NCI-H2029 (cell line): ENCODE data around the gene TRIO.

Experiments
- DNase-seq: peaks from one replicate; lab custom pipeline; 2025; lab: John Stamatoyannopoulos, UW

The TRIO gene

DNA sequence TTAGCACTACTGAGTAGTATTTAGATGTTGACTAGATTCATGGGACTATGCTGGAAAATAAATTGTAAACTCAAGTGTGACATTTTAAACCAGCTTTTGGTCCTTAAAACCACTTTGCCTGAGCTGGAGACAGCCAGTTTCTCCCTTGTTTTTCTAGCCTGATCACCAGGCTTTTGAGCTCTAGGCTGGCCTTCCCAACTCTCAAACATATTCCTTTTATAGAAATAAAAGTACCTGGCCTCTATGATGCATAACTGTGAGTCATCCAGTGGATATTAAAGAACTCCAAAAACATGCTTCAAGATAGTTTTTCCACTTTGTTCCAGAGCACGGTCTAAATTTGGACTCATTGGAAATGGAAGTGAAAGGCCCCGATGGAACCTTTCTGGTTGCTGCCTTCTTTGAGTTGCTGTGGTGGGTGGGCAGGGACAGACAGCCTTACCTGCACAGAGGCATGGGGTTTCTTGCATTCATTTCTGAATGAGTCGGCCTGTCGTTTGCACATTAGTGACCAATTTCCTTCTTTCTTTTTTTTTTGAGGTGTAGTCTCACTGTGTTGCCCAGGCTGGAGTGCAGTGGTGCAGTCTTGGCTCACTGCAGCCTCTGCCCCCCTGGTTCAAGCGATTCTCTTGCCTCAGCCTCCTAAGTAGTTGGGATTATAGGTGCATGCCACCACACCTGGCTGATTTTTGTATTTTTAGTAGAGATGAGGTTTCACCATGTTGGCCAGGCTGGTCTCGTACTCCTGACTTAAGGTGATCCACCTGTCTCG, 43.1 kb downstream of the TRIO start:
- DNase-seq, result peak; percentile 87

DNA sequence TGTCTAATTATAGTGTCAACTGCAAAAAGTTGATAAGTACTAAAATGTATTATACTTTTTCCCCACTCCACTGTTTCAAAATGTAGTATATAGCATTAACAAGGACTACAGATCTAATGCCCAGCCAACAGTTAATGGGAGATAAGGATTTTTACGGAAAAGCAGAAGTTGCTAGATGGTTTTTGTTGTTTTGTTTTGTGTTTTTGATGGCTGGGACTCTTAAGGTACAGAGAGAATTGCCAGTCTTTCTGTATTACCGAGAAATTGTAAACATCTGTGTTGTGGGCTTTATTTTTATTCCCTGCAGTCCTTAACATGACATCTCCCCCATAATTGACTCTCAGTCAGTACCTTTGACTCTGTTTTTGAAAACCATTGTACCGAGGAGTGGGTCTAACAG, 44.0 kb downstream of the TRIO start:
- no peak for DNase-seq

DNA sequence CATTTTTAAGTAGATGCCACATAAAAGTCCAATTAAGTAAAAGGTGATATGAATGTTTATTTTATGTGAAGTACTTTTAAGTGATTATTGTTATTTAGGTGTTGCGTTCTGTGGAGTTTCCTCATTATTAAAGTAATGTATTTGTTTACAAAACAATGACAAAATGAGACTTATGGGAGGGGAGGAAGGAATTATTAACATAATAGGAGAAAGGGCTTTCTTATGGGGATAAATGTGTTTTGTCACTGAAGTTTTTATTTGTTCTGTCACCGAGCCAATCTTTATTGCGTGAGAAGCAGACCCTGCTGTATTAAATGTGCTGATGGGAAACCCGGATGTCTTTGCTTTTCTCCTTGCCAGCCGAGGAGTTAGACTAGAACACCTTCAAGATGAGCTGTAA, 44.5 kb downstream of the TRIO start:
- DNase-seq, result no peak

DNA sequence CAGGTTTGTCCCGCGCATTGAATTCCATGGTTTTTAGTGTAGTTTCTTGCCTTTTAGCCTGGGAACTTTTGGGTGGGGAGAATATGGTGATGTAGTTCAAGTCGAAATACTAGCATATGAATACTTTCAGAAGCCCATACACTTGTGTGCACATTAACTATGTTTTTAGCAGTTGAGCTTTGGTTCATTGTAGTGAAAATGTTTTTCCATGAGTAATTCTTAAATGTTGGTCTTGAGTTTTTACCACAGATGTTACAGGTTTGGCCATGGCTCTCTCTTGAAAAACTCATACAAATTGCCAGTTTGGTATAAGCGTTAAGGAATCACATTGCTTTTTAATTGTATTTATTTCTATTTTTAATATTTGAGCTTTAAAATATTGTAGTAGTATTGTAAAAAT, 45.6 kb downstream of the TRIO start:
- DNase-seq, result no peak

DNA sequence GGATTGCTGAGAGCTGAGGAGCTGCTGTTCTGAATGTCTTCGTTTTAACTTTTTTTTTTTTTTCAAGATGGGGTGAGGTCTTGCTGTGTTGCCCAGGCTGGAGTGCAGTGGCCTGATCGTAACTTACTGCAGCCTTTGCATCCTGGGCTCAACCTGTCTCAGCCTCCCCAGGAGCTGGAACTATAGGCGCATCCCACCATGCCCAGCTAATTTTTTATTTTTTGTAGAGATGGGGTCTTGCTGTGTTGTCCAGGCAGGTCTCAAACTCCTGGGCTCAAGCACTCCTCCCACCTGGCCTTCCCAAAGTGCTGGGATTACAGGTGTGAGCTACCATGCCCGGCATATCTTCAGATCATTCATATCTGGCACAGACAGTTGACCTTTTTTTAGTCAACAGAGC, 46.5 kb downstream of the TRIO start:
- no peak for DNase-seq

DNA sequence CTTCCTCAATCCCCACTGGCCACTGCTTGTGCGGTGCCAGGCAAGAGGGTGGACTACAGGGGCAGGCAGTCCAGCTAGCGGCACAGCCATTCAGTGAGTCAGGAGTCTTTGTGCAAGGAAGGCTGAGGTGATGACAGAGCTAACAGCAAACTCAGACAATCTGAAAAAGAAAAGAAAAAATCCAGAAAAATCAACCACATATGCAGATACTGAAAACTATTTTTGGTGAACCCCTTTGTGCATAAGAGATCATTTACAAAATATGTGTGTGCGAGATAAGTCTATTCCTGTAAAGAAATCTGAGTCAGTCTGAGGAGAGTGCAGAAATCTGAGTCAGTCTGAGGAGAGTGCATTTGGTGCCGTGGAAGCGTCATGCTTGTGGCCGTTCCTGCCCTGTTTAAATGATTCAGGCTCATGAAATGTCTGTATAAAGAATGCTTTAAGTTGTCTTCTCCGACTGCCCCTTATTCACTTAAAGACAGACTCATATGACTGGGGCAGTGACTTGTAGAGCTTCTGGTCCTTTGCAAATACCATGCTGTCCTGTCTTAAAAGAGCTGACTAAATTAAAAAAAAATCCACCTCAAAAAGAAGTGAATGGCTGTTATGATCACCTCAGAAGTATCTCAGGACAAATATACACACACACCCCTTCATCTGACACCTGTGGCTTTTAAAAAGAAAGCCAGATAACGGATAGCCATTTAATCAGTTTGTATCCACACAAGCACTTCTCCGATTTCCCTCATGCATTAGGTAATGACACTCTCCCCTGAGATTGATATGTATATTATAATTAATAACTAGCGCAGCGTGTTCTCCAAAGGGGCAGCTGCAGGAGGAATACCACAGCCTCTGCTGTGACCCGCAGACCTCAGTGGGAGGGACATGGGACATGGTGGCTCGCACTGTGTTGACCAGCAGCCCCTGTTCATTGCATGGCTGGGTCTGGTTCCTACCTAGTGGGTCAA, 47.3 kb downstream of the TRIO start:
- DNase-seq, result peak; percentile 43

DNA sequence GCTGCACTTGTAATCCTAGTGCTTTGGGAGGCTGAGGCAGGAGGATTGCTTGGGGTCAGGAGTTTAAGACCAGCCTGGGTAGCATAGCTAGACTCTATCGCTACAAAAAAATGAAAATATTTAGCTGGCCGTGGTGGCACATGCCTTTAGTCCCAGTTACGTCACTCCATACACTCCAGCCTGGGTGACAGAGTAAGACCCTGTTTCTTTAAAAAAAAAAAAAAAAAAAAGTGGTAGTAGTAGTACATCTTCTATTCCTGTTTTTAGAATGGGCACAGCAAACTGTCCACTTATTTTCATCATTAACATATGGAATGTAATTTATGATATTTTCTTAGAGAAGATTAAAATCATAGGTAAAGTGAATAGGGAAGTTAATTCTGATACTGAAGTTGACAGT, 48.2 kb downstream of the TRIO start:
- DNase-seq, result no peak

DNA sequence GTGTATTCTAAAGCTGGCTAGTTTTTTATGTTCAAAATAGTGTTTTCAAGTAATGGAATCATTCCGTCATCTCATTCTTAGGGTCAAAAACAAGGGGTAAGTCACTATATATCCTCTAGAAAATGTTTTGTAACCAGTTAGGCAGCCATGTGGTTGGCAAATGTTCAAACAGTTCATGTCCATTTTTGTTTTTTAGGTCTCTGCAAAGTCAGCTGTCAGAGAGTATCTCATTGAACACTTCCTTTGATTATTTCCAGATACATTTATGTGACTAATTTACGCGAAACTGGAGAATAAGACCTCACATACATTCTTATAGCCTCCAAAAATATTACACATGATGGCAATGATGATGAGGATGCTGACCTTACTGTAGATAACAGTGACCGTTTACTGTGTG, 50.4 kb downstream of the TRIO start:
- DNase-seq, result no peak

DNA sequence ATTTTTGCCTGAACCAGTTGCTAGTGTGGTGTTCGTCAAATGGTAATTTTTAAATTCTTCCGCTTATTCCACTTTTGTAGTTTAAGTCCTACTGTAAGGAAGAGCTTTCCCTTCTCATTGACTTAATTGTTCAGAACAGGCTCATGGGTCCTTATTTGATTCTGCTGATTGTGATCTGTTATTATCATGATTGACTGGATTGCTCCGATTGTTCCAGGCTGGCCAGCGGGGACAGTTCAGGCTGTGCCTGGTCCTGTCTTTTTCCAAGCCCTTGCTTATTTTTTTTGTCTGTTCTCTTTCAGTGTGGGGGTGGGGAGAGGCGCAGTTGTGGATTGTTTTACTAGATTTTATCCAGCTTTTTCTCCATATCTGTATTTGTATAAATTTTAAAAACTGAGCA, 52.4 kb downstream of the TRIO start:
- no peak for DNase-seq

DNA sequence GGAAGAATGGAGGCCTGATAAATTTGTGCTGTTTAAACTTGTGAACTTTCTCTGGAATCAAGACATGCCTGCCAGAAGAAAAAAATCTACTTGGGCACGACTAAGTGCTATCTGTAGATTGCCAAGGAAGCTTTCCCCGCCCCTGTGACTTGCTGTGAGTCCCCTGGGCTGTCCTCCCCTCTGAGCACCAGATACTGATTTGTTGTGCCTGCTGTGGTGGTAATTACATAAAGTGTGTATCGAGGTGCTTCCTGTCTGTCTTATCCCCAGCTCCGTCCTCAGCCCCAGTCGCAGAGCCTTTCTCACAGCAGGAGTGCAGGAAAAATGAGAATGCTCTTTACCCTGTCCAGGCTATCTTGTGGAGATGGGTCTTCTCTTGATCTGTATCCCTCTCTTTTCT, 53.9 kb downstream of the TRIO start:
- DNase-seq, result no peak

DNA sequence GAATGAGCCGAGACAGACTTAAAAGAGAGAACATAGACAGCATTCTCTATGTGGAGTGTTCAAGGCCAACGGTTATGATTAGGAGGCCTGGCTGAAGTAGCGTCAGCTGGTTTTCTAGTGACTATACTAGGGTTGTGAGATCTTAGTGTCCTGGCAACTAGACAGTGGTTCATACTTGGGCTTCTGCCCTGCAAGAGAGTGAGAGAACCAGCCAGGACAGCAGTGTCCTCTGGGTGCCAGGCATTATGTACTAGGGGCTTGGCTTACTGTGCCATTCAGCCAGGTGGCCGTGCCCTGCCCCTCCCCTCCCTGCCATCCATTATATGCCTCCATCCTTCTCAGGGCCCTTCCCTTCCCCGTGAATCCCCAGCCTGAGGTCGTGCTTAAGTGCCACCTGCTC, 56.8 kb downstream of the TRIO start:
- peak; percentile 91 for DNase-seq

DNA sequence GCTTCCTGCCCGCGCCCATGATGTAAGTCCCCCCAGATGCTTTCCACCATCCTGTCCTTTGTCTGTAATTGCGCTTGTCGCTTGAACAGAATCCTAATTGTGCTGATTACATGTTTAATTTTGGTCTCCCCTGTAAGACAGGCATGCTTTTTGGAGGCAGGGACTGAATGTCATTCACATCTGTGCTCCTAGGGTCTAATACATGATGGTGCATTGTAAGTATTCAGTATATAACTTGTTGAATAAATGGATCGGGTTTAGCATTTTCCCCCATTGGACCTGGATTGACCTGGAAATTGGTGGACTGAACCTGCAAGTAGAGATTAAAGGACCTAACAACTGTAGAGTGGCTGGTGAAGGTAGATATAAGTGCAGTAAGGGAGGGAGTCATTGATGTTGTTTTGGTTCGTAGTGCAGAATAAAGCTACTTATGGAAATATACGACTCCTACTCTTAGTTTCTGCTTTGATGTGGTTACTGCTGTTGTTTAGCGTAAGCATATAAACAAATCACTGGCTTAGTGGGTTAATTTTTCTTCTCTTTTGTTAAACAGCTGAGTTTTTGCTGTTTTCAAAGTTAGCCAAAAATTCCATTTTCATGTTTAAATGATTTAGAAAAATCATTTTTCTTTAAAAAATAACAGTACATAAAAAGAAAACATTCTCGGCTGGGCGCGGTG, 57.3 kb downstream of the TRIO start:
- no peak for DNase-seq

DNA sequence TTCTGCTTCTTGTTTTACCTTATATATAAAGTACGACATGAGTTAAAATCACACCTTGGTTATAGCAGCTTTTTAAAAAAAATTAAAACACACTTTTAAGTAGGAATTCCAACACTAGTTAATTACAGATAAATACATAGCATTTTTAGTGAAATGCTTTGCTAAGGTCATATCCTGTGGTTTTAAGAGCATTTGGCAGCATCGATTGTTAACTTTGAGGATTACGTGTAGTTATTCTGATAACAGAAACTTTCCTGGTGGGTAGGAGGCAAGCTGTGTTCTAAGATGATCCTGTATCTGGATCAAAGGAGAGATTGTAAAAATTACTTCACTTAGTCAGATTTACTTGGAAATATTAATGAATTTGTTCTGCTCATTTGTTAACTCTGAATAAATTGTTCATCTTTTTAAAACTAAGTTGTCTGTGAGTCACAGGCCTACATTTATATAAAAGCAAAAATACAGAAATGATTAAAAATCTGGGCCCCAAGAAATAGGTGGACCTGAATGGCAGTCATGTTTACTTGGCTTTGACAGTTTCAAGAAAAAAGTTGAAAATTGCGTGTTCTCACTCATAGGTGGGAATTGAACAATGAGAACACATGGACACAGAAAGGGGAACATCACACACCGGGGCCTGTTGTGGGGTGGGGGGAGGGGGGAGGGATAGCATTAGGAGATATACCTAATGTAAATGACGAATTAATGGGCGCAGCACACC, 58.3 kb downstream of the TRIO start:
- no peak for DNase-seq

DNA sequence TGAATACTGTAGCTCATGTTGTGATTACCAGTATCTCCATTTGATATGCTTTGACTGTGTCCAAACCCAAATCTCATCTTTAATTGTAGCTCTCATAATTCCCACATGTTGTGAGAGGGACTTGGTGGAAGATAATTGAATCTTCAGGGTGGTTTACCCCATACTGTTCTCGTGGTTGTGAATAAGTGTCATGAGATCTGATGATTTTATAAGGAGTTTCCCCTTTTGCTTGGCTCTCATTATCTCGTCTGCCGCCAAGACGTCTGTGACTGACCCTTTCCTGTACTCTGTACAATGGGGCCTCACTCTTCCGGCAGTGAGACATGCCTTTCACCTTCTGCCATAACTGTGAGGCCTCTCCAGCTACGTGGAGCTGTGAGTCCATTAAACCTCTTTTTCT, 59.3 kb downstream of the TRIO start:
- DNase-seq, result no peak

DNA sequence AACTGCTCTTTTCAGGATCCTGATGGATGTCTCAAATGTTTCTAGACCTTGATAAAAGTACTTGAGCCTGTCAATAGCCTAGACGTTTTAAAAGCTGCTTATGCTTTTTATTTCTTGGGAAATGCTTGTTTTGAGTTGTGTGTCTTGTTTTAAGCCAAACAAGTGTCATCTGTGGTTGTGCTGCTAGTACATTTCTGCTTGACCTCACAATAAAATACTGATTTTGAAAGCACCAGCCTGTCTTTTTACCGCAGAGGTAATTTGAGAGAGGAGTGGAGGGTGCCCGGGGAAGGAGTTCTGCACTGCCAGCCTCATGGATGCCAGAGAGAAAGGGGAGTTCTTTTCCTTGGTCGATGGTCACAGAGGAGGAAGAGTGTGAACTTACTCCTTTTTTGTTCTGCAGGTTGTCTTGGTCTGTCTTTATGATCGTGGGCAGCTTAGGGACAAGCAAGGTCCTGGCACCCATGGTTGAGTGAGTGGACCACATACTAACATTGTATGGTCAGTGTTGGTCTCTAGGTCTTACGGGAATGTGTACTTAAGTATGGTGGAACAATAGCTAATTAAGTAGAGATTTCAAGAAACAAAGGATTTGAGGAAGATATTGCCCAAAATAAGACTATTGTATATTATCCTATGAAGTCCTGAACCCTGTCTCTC, 61.0 kb downstream of the TRIO start:
- DNase-seq, result no peak

DNA sequence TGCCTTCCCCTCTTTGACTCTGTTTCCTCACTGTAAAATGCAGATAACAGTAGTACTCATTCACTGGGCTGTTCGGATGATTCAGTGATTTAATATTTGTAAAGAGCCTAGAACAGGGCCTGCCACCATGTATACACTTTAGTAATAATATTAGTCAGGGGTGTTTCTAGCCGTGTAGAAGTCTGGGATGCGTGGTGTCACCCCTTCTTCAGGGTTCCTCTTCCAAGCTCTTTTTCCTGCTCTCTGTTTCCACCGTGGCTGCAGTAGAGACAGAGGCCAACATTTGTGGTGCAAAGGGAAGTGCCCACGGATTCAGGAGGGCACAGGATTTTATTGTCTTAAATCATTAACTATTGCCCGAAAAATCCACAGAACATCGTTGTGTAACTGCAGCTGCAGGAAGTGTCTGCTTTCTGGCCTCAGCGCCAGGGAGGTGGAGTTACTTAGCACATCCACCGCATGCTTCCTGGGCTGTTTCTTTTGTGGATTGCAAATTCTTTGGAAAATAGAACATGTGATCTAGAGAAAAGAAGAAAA, 61.7 kb downstream of the TRIO start:
- peak; percentile 60 for DNase-seq

DNA sequence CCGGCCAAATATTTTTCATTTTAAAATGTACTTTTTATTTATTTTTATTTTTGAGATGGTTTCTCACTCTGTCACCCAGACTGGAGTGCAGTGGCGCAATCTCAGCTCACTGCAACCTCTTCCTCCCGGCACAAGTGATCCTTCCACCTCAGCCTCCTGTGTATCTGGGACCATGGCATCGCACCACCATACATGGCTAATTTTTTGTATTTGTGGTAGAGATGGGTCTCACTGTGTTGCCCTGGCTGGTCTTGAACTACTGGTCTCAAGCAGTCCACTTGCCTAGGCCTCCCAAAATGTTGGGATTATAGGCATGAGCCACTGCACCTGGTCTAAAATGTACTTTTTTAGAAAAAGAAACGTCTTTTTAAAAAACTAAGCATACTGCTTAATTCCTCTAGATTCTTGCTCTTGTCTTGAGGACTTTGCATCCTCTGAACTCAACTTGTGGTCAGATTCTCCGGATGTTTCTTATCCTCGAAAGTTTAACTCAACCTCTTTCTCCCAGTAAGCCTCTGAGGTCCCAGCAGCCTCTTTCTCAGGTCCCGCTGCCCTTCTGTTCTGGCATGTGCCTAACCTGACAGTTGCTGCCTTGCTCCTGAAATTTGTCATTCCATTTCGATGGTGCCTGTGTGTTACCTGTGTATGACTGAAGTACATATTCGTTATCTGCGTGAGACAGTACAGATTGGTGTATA, 63.0 kb downstream of the TRIO start:
- no peak for DNase-seq

DNA sequence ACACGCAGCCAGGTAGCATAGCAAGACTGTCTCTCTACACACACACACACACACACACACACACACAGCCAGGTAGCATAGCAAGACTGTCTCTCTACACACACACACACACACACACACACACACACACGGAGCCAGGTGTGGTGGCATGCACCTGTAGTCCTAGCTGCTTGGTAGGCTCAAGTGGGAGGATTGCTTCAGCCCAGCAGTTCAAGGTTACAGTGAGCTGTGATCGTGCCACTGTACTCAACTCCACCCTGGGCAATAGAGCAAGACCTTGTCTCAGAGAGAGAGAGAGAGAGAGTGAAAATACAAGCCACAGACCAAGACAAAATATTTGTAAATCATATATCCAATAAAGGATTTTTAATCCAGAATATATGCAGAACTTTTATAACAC, 64.3 kb downstream of the TRIO start:
- peak; percentile 40 for DNase-seq

DNA sequence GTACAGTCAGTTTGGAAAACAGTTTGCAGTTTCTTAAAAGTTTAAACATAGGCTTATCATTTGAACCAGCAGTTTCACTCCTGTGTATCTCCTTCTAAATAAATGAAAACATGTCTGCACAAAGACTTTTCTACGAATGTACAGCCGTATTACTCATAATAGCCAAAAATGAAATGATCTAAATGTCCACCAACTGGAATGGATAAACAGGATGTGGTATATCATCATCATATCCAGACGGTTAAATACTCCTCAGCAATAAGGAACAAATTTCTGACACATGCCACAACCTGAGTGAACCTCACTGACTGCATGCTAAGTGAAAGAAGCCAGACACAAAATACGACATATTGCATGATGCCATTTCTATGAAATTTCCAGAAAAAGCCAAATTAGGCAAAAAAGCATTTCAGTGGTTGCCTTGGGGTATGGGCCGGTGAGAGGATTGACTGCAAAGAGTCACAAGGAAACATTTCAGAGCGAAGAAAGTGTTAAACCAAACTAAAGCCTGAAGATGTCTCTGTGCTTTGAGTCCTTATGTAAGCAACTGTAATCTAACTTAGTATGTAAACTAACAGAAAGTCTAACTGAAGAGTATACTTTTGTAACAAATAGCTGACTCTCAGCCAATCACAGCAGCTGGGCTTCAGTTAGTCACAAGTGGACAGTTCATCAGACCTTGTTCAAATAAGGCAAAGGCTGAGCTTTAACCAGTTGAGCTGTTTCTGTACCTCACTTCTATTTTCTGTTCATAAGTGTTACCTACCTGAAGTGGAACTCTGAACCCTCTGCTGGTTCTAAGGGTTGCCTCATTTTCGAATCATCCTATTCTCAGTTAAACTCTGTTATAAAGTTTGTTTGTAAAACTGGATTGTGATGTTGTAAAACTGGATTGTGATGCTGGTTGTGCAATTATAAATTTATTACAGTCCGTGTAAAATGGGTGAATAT, 65.2 kb downstream of the TRIO start:
- peak; percentile 20 for DNase-seq
